Right lobe of liver (tissue), 6 donors: Measurements from ENCODE around the gene TRMT1L. TPM values are rescaled to one million over a fixed set of nuclear protein-coding genes. Genes with fewer than 3 reads are reported as not detected.

Source experiments
- ATAC-seq, 4 donors: fragments of 200-7000 bp; cut with Tn5 transposase; one replicate each; pipeline ENCODE4 v1.9.1; 2020; ENCODE audit warnings: mild to moderate bottlenecking in 4 of 4, moderate library complexity in 4 of 4
- DNase-seq, 3 donors: peaks; one replicate each; pipeline ENCODE4 v3.0.0-alpha.2; 2020
- H3K27ac ChIP-seq, 3 donors: fragments of 200-600 bp; one replicate each; pipeline ENCODE4 v1.8.0; 2022
- H3K27me3 ChIP-seq, 2 donors: fragments of 200-600 bp; one replicate each; pipeline ENCODE4 v1.8.0; 2022
- H3K36me3 ChIP-seq, 4 donors: fragments of 200-600 bp; sonication (generic) in 1 of 4; one replicate each; pipeline versions ENCODE4 v1.5.1 to v1.8.0; 2017 to 2022; ENCODE audit warnings: control low read depth in 1 of 4
- H3K4me1 ChIP-seq, 4 donors: fragments of 200-600 bp; sonication (generic) in 1 of 4; one replicate each; pipeline versions ENCODE4 v1.5.1 to v1.8.0; 2017 to 2022; ENCODE audit warnings: control low read depth in 1 of 4
- H3K4me3 ChIP-seq, 3 donors: fragments of 200-600 bp; one replicate each; pipeline ENCODE4 v1.8.0; 2022
- H3K9me3 ChIP-seq, 4 donors: fragments of 200-600 bp; sonication (generic) in 1 of 4; one replicate each; pipeline versions ENCODE4 v1.5.1 to v1.8.0; 2017 to 2022; ENCODE audit warnings: control low read depth in 1 of 4
- CTCF ChIP-seq, 4 donors: fragments of 200-600 bp in 3 of 4; fragments of 450-650 bp in 1 of 4; IDR thresholded peaks; one replicate each; pipeline versions ENCODE4 v1.5.1 to v1.8.0; 2016 to 2022; ENCODE audit warnings: antibody characterized with exemption in 4 of 4, mild to moderate bottlenecking in 2 of 4
- POLR2A ChIP-seq: fragments of 450-650 bp; IDR thresholded peaks from one replicate; pipeline ENCODE4 v1.6.1; 2017; ENCODE audit warnings: antibody characterized with exemption, mild to moderate bottlenecking
- whole genome bisulfite sequencing: methylation state at CpG from one replicate; pipeline ENCODE4 v1.1.6; 2018; ENCODE audit warnings: low coverage, low lambda C conversion rate; ENCODE audit not compliant: insufficient coverage; ENCODE audit errors: missing lambda C conversion rate; 5-methylcytosine and 5-hydroxymethylcytosine counted together
- intact Hi-C, 2 donors: fragments of 100-400 bp; cut with DNase I; formaldehyde crosslinking; loops; one replicate each; pipeline versions ENCODE4 v1.11.2 to v1.14.1; 2022
- total RNA-seq, 6 experiments: library from RNA; depleted of rRNA in 2 of 6; stranded (reverse); fragments of >200 nt in 2 of 6; fragmentation: NEBNext Ultra II Directional in 3 of 6; extraction: Animal tissue kit (Norgen Biotek cat#: 25700) in 3 of 6; gene quantifications; one replicate each; pipeline versions ENCODE4 v1.1.0 to v1.2.4, GENCODE V29; 2016 to 2023
- donor health status: DM: no; HTN: yes; CAD: no.
- donor health status: DM: no; HTN: no; CAD: no.
- donor health status: DM: no; HTN: no; CAD: no.
- donor health status: DM: no; HTN: yes; CAD: no.
- donor health status: DM: no; HTN: yes; CAD: no.

TRMT1L gene
- total RNA-seq, 6 experiments from 2014 or later: 7.9 to 19.2 (median 10.3) TPM

GRCh38 chr1:185096531-185096930 lies 60.2 kb downstream of the TRMT1L start:
- H3K36me3 ChIP-seq: no peaks in the 10 kb centered on the region
- 61% methylated on average over 2 of the region's 2 CpGs for WGBS
- intact Hi-C loops: no loop called here
- H3K4me1 ChIP-seq: no peaks in the 10 kb centered on the region
- DNase-seq: no peak
- no peaks in the 10 kb centered on the region for H3K9me3 ChIP-seq
- TF ChIP-seq CTCF (IDR thresholded peaks at IDR 0.05) (no peak), POLR2A (no peak)
- no peak overlapping the region for H3K4me3 ChIP-seq
- ATAC-seq: no peak
- H3K27ac ChIP-seq: no peak overlapping the region
- no peaks in the 10 kb centered on the region for H3K27me3 ChIP-seq

- DNase-seq (no peak), ATAC-seq (no peak)
- H3K27ac ChIP-seq: no peak overlapping the region
- no peaks in the 10 kb centered on the region for H3K27me3 ChIP-seq
- TF ChIP-seq CTCF (IDR thresholded peaks at IDR 0.05) (no peak), POLR2A (no peak)
- H3K4me3 ChIP-seq: no peak overlapping the region
- no peaks in the 10 kb centered on the region for H3K9me3 ChIP-seq
- H3K4me1 ChIP-seq: no peaks in the 10 kb centered on the region
- 100% methylated on average over 2 of the region's 2 CpGs for WGBS
- H3K36me3 ChIP-seq: no peaks in the 10 kb centered on the region
- intact Hi-C loops: no loop called here
Observed at GRCh38 chr1:185094761-185095160, 62.0 kb downstream of the TRMT1L start.

- Histone ChIP-seq H3K36me3 (no peaks in the 10 kb centered on the region), H3K27me3 (no peaks in the 10 kb centered on the region), H3K27ac (no peak overlapping the region), H3K4me1 (no peaks in the 10 kb centered on the region), H3K9me3 (no peaks in the 10 kb centered on the region), H3K4me3 (no peak overlapping the region)
- WGBS: 88% methylated on average over 5 of the region's 5 CpGs
- TF ChIP-seq CTCF (IDR thresholded peaks at IDR 0.05): no peak
- no peak for TF ChIP-seq POLR2A
- ATAC-seq: no peak
- no peak for DNase-seq
- intact Hi-C loops: no loop called here
Observed at GRCh38 chr1:185091480-185091879, 65.3 kb downstream of the TRMT1L start.

DNA sequence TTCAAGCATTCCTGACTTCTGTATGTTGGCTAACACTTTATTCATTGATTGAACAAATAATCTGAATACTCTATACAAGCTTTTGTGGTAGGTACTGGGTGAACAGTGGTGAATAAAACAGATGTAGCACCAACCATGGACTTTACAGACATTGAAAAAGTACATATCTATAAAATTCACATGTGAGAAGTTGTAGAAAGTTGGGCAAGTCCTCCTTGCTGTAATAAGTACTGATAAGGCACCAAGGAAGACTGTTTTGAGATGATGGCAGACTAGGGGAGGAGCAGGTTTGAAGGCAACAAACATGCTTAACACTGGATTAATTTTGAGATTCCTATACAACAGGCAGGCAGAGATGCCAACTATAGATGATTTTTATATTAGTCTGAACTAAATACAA lies 69.0 kb downstream of the TRMT1L start:
- intact Hi-C loops: no loop called here
- H3K27me3 ChIP-seq: no peaks in the 10 kb centered on the region

More for the DNA sequence above, 69.0 kb downstream of the TRMT1L start:
- H3K4me1 ChIP-seq: no peaks in the 10 kb centered on the region
- no peak overlapping the region for H3K27ac ChIP-seq
- no peak overlapping the region for H3K4me3 ChIP-seq
- H3K36me3 ChIP-seq: no peaks in the 10 kb centered on the region
- DNase-seq: no peak
- H3K9me3 ChIP-seq: no peaks in the 10 kb centered on the region
- TF ChIP-seq POLR2A (no peak), CTCF (IDR thresholded peaks at IDR 0.05) (no peak)
- ATAC-seq: no peak
